Breast epithelium (tissue), 4 donors: ENCODE data around the gene BATF. TPM values are rescaled to one million over a fixed set of nuclear protein-coding genes. Genes with fewer than 3 reads are reported as not detected.
A peak's percentile ranks its signal among the peaks of the same experiment; 100 is the strongest.

Source experiments
- DNase-seq, 2 donors: peaks; one replicate each; pipeline ENCODE4 v3.0.0-alpha.2; 2019; ENCODE audit warnings: low spot score in 2 of 2
- H3K27ac ChIP-seq, 2 donors: fragments of 200-600 bp; sonication (generic) in 1 of 2; one replicate each; pipeline ENCODE4 v1.5.1; 2016 to 2019; ENCODE audit warnings: mild to moderate bottlenecking in 1 of 2
- H3K27me3 ChIP-seq, 2 donors: fragments of 200-600 bp; sonication (generic) in 1 of 2; one replicate each; pipeline versions ENCODE4 v1.5.1 to v1.6.0; 2017 to 2019; ENCODE audit warnings: control low read depth in 1 of 2, mild to moderate bottlenecking in 1 of 2
- H3K36me3 ChIP-seq: fragments of 200-600 bp; one replicate; pipeline ENCODE4 v1.5.1; 2019
- H3K4me1 ChIP-seq, 2 donors: fragments of 200-600 bp; sonication (generic); one replicate each; pipeline ENCODE4 v1.5.1; 2016 to 2019; ENCODE audit warnings: control low read depth in 1 of 2
- H3K4me3 ChIP-seq, 3 donors: fragments of 200-600 bp; sonication (generic); 1 replicate in 2 of 3; 2 replicates in 1 of 3; pipeline ENCODE4 v1.5.1; 2016 to 2019; ENCODE audit warnings: mild to moderate bottlenecking in 3 of 3, moderate library complexity in 2 of 3
- H3K9me3 ChIP-seq, 2 donors: fragments of 200-600 bp; sonication (generic) in 1 of 2; one replicate each; pipeline ENCODE4 v1.5.1; 2016 to 2019; ENCODE audit warnings: control low read depth in 1 of 2
- POLR2A ChIP-seq: fragments of 450-650 bp; IDR thresholded peaks from one replicate; pipeline ENCODE4 v1.6.1; 2016; ENCODE audit warnings: antibody characterized with exemption, mild to moderate bottlenecking, moderate library complexity
- POLR2AphosphoS5 ChIP-seq, 3 donors: sonication (generic); formaldehyde crosslinking; IDR thresholded peaks; one replicate each; pipeline ENCODE4 v1.6.1; 2017; ENCODE audit warnings: antibody characterized with exemption in 3 of 3
- intact Hi-C: fragments of 100-400 bp; cut with DNase I; formaldehyde crosslinking; loops from one replicate; pipeline ENCODE4 v1.15.1; 2023; ENCODE audit warnings: low total_unique reads
- total RNA-seq, 3 donors: library from RNA; depleted of rRNA; stranded (reverse); fragments of >200 nt; gene quantifications; one replicate each; pipeline ENCODE4 v1.1.0, GENCODE V29; 2016
- TF ChIP-seq, protein P1 (sequence below), 3 donors: fragments of 450-650 bp; IDR thresholded peaks; one replicate each; pipeline ENCODE4 v1.5.1; 2016 to 2017; ENCODE audit warnings: antibody characterized with exemption in 3 of 3, mild to moderate bottlenecking in 3 of 3, moderate library complexity in 3 of 3

The BATF gene
- total RNA-seq, 3 donors from 2014 or later = 15.7 to 43.6 (median 34.7) TPM

DNA sequence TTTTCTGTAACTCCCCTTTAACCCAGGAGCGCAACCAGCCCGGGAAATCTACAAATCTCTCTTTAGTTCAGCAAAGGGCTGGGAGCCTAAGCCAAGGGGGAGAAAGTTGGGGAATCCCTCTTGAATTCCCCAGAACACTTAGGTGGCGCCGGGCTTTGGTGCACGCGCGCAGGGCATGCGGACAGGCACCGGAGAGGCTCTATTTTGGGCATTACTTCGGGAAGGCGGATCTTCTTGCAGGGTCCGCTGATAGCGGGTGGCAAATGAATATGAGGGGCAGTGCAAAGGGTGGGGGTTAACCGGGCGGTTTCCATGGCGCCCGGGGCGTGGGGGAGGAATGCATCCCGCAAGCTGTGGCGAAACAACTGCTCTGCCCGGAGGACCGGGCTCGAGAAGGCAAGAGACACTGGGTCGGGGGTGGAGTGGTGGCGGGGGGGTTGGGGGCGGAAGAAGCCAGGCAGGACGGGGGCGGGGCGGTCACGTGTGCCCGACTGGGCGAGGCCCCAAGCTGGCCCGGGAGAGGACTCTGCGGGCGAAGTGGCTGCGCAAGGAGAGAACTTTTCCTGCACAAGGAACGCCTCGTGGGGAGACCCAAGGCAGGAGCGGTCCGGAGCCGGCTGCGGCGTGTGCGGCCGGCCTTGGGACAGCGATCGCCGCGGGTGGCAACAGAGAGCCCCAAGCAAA lies 56.0 kb downstream of the BATF start, which contains the start of gene FLVCR2:
TSS of gene FLVCR2 (plus strand) at position 519 of the 684 bp plus-strand sequence. CDS start 353 bp downstream, outside the sequence.
- no peaks in the 10 kb centered on the region for H3K9me3 ChIP-seq
- peak within 1 kb of the TSS; percentile 75 to 79 for H3K27ac ChIP-seq
- intact Hi-C loops = no loop called here
- peak; percentile 69 to 82 for DNase-seq
- H3K36me3 ChIP-seq = no peaks in the 10 kb centered on the region
- no peaks in the 10 kb centered on the region for H3K27me3 ChIP-seq
- peak within 1 kb of the TSS; percentile 47 to 70 (median 62) for H3K4me3 ChIP-seq
- TF ChIP-seq, protein P1, sequence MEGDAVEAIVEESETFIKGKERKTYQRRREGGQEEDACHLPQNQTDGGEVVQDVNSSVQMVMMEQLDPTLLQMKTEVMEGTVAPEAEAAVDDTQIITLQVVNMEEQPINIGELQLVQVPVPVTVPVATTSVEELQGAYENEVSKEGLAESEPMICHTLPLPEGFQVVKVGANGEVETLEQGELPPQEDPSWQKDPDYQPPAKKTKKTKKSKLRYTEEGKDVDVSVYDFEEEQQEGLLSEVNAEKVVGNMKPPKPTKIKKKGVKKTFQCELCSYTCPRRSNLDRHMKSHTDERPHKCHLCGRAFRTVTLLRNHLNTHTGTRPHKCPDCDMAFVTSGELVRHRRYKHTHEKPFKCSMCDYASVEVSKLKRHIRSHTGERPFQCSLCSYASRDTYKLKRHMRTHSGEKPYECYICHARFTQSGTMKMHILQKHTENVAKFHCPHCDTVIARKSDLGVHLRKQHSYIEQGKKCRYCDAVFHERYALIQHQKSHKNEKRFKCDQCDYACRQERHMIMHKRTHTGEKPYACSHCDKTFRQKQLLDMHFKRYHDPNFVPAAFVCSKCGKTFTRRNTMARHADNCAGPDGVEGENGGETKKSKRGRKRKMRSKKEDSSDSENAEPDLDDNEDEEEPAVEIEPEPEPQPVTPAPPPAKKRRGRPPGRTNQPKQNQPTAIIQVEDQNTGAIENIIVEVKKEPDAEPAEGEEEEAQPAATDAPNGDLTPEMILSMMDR (IDR thresholded peaks at IDR 0.05) = no peak
- peak in 2 of 3 donors; percentile 20 to 25 for TF ChIP-seq POLR2AphosphoS5 (IDR thresholded peaks at IDR 0.05)
- H3K4me1 ChIP-seq = peaks cover 7% of the 10 kb centered on the region in 2 donors

DNA sequence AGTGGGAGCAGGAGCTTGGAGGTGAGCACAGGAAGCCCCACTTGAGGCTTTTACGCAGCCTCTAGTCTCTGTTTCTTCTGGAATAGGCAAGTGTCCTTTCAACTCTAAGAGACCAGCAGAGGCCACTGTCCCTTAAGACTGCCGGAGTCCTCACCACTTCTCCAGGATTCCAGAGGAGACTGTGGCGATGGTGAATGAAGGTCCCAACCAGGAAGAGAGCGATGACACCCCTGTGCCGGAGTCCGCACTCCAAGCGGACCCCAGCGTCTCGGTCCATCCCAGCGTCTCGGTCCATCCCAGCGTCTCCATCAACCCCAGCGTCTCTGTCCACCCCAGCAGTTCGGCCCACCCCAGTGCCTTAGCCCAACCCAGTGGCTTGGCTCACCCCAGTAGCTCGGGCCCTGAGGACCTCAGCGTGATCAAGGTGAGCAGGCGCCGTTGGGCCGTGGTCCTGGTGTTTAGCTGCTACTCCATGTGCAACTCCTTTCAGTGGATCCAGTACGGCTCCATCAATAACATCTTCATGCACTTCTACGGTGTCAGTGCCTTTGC lies 56.6 kb downstream of the BATF start:
- H3K9me3 ChIP-seq = no peaks in the 10 kb centered on the region
- H3K4me1 ChIP-seq = peaks cover 7% of the 10 kb centered on the region in 2 donors
- peak overlapping the region; percentile 47 to 70 (median 62) for H3K4me3 ChIP-seq
- intact Hi-C loops = no loop called here
- TF ChIP-seq, protein P1 (IDR thresholded peaks at IDR 0.05) = peak in 2 of 3 donors; percentile 27 to 44
- TF ChIP-seq POLR2A (no peak), POLR2AphosphoS5 (IDR thresholded peaks at IDR 0.05) (no peak)
- H3K27ac ChIP-seq = peak overlapping the region; percentile 75 to 79
- H3K36me3 ChIP-seq = no peaks in the 10 kb centered on the region
- no peaks in the 10 kb centered on the region for H3K27me3 ChIP-seq
- peak in 1 of 2 donors; percentile 33 for DNase-seq

DNA sequence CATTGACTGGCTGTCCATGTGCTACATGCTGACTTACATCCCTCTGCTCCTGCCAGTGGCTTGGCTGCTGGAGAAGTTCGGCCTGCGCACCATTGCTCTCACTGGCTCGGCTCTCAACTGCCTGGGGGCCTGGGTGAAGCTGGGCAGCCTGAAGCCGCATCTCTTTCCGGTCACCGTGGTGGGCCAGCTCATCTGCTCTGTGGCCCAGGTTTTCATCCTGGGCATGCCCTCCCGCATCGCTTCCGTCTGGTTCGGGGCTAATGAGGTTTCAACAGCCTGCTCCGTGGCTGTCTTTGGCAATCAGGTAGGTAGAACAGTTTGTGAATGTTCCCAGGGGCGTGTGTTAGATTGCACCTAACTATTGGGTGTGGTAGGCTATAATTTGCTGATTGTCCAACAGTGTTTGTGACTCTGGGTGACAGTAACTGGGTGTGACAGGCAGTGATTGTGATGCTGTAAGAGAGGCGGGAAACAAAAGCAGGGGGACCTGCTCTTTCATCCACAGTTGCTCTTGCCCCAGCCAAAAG lies 57.1 kb downstream of the BATF start:
- no peak for TF ChIP-seq POLR2AphosphoS5 (IDR thresholded peaks at IDR 0.05)
- TF ChIP-seq, protein P1 (IDR thresholded peaks at IDR 0.05) = no peak
- TF ChIP-seq POLR2A = no peak
- Histone ChIP-seq H3K36me3 (no peaks in the 10 kb centered on the region), H3K9me3 (no peaks in the 10 kb centered on the region), H3K4me1 (peaks cover 7% of the 10 kb centered on the region in 2 donors), H3K27me3 (no peaks in the 10 kb centered on the region), H3K4me3 (peak overlapping the region; percentile 47 to 70 (median 62)), H3K27ac (peak overlapping the region; percentile 75 to 79)
- no peak for DNase-seq
- intact Hi-C loops = no loop called here

DNA sequence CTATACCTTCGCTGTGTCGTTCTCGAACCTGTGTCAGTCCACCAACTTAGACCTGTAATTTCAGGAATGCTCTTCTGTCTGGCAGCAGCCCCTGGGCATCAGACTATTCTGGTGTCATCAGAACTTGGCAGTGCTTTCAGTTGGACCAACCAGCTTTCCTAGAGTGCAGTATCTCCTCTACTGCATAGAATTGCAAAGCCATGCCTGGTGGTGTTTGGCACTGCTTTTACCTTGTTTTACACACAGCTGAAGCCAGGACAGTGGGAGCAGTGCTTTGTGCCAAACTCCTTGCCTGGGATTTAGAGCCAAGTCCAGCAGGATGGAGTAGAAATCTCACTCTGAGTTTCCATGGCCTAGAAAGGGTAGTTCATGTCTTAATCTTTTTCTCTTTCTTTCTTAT lies 57.6 kb downstream of the BATF start:
- Histone ChIP-seq H3K36me3 (no peaks in the 10 kb centered on the region), H3K4me3 (peak overlapping the region; percentile 47 to 70 (median 62)), H3K4me1 (peaks cover 7% of the 10 kb centered on the region in 2 donors), H3K27ac (no peak overlapping the region), H3K9me3 (no peaks in the 10 kb centered on the region), H3K27me3 (no peaks in the 10 kb centered on the region)
- TF ChIP-seq POLR2AphosphoS5 (IDR thresholded peaks at IDR 0.05) = no peak
- intact Hi-C loops = no loop called here
- DNase-seq = peak in 1 of 2 donors; percentile 30

DNA sequence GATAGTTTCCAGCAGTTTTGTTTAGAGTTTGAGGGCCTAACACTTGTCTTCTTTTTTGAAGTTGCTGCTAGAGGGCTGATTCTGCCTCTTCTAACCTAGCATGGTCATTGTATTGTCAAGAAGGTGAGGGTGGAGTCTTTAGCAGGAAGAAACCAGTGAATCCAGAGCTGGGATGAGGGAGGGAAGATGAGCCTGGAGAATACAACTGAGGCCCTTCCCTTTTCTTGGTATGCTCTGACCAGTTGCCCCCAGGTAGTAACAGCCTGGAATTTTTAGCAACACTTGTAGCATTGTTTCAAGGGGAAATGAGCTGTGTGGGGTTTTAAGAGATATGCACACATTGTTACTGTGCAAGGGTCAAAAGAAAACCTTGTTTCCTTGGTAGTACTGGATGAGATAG lies 65.1 kb downstream of the BATF start:
- Histone ChIP-seq H3K27me3 (no peaks in the 10 kb centered on the region), H3K36me3 (no peaks in the 10 kb centered on the region), H3K9me3 (no peaks in the 10 kb centered on the region), H3K4me1 (no peaks in the 10 kb centered on the region), H3K27ac (no peak overlapping the region), H3K4me3 (no peak overlapping the region)
- intact Hi-C loops = no loop called here
- no peak for DNase-seq
- TF ChIP-seq POLR2AphosphoS5 (IDR thresholded peaks at IDR 0.05) = no peak
- no peak for TF ChIP-seq POLR2A
- TF ChIP-seq, protein P1 (IDR thresholded peaks at IDR 0.05) = no peak
